ENCODE measurements around the gene ADCYAP1.
A peak's percentile ranks its signal among the peaks of the same experiment; 100 is the strongest.

The ADCYAP1 gene

GRCh38 chr18:904218-905090, at the start of gene ADCYAP1:
Gene ADCYAP1, plus strand, starts transcription at chr18:904871. Its CDS starts 516 bp downstream, at chr18:905387.
- H3K4me3 ChIP-seq (ENCODE audit: low read length) = no peak within 1 kb of the TSS
- no peaks in the 10 kb centered on the region for H3K9me2 ChIP-seq (replicated peaks; ENCODE audit: control insufficient read depth, low read length)
- no peaks in the 10 kb centered on the region for H3F3A ChIP-seq (ENCODE audit: control insufficient read depth, insufficient read depth)
- no peak for TF ChIP-seq CTCF (IDR thresholded peaks at IDR 0.05; ENCODE audit: low read depth, low read length, poor library complexity, severe bottlenecking)
- no peaks in the 10 kb centered on the region for H3K27me3 ChIP-seq (ENCODE audit: control insufficient read depth, low read length)
- H3K4me2 ChIP-seq (ENCODE audit: low read length) = no peak within 1 kb of the TSS
- no peaks in the 10 kb centered on the region for H3K79me2 ChIP-seq (ENCODE audit: control insufficient read depth, low read length)
- H3K9me3 ChIP-seq (ENCODE audit: control insufficient read depth, insufficient read depth, low read length) = peaks cover 13% of the 10 kb centered on the region; the same call in 1 of the 2 replicates
- H4K20me1 ChIP-seq (ENCODE audit: control insufficient read depth, insufficient read depth, low read depth, low read length) = no peaks in the 10 kb centered on the region
- H3K27ac ChIP-seq (ENCODE audit: low read depth, low read length) = no peak within 1 kb of the TSS
- H3K4me1 ChIP-seq (ENCODE audit: control insufficient read depth, low read length) = no peaks in the 10 kb centered on the region
- H3K36me3 ChIP-seq (ENCODE audit: control insufficient read depth, low read length) = no peaks in the 10 kb centered on the region

DNA sequence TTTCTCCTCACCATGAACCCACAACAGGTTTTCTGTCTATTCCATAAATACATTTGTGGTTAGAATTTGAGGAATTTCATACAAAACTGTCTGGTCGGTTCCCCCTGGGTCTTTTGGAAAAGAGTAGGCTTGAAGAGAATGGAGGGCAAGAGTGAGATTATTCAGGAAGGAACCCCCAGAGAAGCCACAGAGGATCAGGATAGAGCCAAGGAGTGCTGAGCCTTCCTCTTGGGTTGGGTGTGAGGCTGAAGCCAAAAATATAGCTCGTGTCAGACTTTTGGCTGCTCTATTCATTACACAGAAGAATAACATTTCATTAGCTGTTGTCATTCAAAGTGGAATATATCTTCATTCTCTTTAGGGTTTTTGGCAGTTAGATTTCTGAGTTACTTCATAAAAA, 46.7 kb upstream of the ADCYAP1 start:
- TF ChIP-seq CTCF (IDR thresholded peaks at IDR 0.05; ENCODE audit: low read depth, low read length, poor library complexity, severe bottlenecking) (no peak), EZH2phosphoT487 (IDR thresholded peaks at IDR 0.05; ENCODE audit: borderline replicate concordance, low read length) (no peak)
- no peaks in the 10 kb centered on the region for H3F3A ChIP-seq (ENCODE audit: control insufficient read depth, insufficient read depth)
- H3K36me3 ChIP-seq (ENCODE audit: control insufficient read depth, low read length) = no peaks in the 10 kb centered on the region

DNA sequence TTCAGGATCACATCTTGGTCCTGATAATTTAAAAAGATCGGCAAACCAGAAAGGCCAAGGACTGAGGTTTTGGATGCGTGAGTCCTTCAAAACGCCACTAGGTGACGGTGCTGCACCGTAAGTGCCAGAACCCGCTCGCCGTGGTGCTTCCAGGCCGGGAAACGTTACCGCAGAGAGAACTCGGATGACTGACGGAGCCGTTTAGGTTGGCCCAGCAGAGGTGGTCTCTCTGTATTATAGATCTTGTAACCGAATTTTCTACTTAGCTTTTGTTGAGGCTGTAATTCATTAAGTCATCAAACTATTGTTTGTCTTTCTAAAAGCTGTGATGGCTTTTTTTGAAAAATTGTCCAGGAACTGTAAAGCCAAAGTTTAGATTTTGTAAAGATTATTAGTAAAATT, 39.8 kb upstream of the ADCYAP1 start:
- Histone ChIP-seq H3K27me3 (ENCODE audit: control insufficient read depth, low read length) (no peaks in the 10 kb centered on the region), H3K79me2 (ENCODE audit: control insufficient read depth, low read length) (no peaks in the 10 kb centered on the region), H3K9me2 (replicated peaks; ENCODE audit: control insufficient read depth, low read length) (no peaks in the 10 kb centered on the region), H3K36me3 (ENCODE audit: control insufficient read depth, low read length) (no peaks in the 10 kb centered on the region), H3K4me2 (ENCODE audit: low read length) (no peak overlapping the region), H3F3A (ENCODE audit: control insufficient read depth, insufficient read depth) (no peaks in the 10 kb centered on the region), H3K4me3 (ENCODE audit: low read length) (no peak overlapping the region), H3K9me3 (ENCODE audit: control insufficient read depth, insufficient read depth, low read length) (no peaks in the 10 kb centered on the region), H3K27ac (ENCODE audit: low read depth, low read length) (no peak overlapping the region), H3K4me1 (ENCODE audit: control insufficient read depth, low read length) (no peaks in the 10 kb centered on the region), H4K20me1 (ENCODE audit: control insufficient read depth, insufficient read depth, low read depth, low read length) (no peaks in the 10 kb centered on the region)
- TF ChIP-seq EZH2phosphoT487 (IDR thresholded peaks at IDR 0.05; ENCODE audit: borderline replicate concordance, low read length) = no peak
- TF ChIP-seq CTCF (IDR thresholded peaks at IDR 0.05; ENCODE audit: low read depth, low read length, poor library complexity, severe bottlenecking) = peak; percentile 73

More for the DNA sequence above, 46.7 kb upstream of the ADCYAP1 start:
- Histone ChIP-seq H3K27me3 (ENCODE audit: control insufficient read depth, low read length) (no peaks in the 10 kb centered on the region), H3K9me3 (ENCODE audit: control insufficient read depth, insufficient read depth, low read length) (no peaks in the 10 kb centered on the region), H3K27ac (ENCODE audit: low read depth, low read length) (no peak overlapping the region), H3K79me2 (ENCODE audit: control insufficient read depth, low read length) (no peaks in the 10 kb centered on the region), H3K4me1 (ENCODE audit: control insufficient read depth, low read length) (no peaks in the 10 kb centered on the region), H3K4me3 (ENCODE audit: low read length) (no peak overlapping the region), H3K4me2 (ENCODE audit: low read length) (no peak overlapping the region), H3K9me2 (replicated peaks; ENCODE audit: control insufficient read depth, low read length) (no peaks in the 10 kb centered on the region), H4K20me1 (ENCODE audit: control insufficient read depth, insufficient read depth, low read depth, low read length) (no peaks in the 10 kb centered on the region)
